NCI-H2171 (cell line): ENCODE measurements around the gene POU2AF1.
"Not testable (repeated sequence)": the region's sequence is repeated elsewhere in the genome, so short reads cannot be mapped to it uniquely, and the experiment has no call there.

ENCODE experiments used
- DNase-seq: peaks from one replicate; lab custom pipeline; 2025; lab: John Stamatoyannopoulos, UW

Gene POU2AF1

GRCh38 chr11:111344032-111344431 is 35.0 kb downstream of the POU2AF1 start:
- no peak for DNase-seq

- no peak for DNase-seq
Measured at GRCh38 chr11:111342329-111342728, 36.7 kb downstream of the POU2AF1 start.

GRCh38 chr11:111339758-111340388 is 39.2 kb downstream of the POU2AF1 start:
- DNase-seq, result no peak

- no peak for DNase-seq
Measured at GRCh38 chr11:111336582-111337256, 42.4 kb downstream of the POU2AF1 start.

- no peak for DNase-seq
Measured at GRCh38 chr11:111336062-111336461, 43.0 kb downstream of the POU2AF1 start.

- DNase-seq, result no peak
Measured at GRCh38 chr11:111335549-111335948, 43.5 kb downstream of the POU2AF1 start.

GRCh38 chr11:111334532-111335502 is 44.3 kb downstream of the POU2AF1 start:
- DNase-seq, result peak; percentile 81

- DNase-seq, result no peak
Measured at GRCh38 chr11:111331711-111332479, 47.2 kb downstream of the POU2AF1 start.

GRCh38 chr11:111330234-111330893 is 48.7 kb downstream of the POU2AF1 start:
- no peak for DNase-seq

GRCh38 chr11:111329306-111330204 is 49.5 kb downstream of the POU2AF1 start:
- no peak for DNase-seq

- no peak for DNase-seq
Measured at GRCh38 chr11:111327908-111328624, 51.0 kb downstream of the POU2AF1 start.

GRCh38 chr11:111326824-111327223 is 52.3 kb downstream of the POU2AF1 start:
- DNase-seq, result no peak

- DNase-seq, result no peak
Measured at GRCh38 chr11:111325259-111325658, 53.8 kb downstream of the POU2AF1 start.

GRCh38 chr11:111324277-111324720 is 54.8 kb downstream of the POU2AF1 start:
- no peak for DNase-seq

GRCh38 chr11:111322534-111322933 is 56.5 kb downstream of the POU2AF1 start:
- no peak for DNase-seq

- no peak for DNase-seq
Measured at GRCh38 chr11:111320728-111321568, 58.1 kb downstream of the POU2AF1 start.

- not testable (repeated sequence) for DNase-seq
Measured at GRCh38 chr11:111320199-111320598, 58.9 kb downstream of the POU2AF1 start.

- DNase-seq, result no peak
Measured at GRCh38 chr11:111319296-111319695, 59.8 kb downstream of the POU2AF1 start.

- no peak for DNase-seq
Measured at GRCh38 chr11:111312076-111312475, 67.0 kb downstream of the POU2AF1 start.
